K562 (cell line): ENCODE results near the gene TGOLN2. TPM values are rescaled to one million over a fixed set of nuclear protein-coding genes. Genes with fewer than 3 reads are reported as not detected.

Source experiments
- ARHGAP35 ChIP-seq: fragments of 450-650 bp; IDR thresholded peaks from 2 replicates; pipeline ENCODE4 v1.6.1; 2018; ENCODE audit not compliant: partially characterized antibody
- ATF3 ChIP-seq, 2 experiments: fragments of 450-650 bp in 1 of 2; sonication (generic) in 1 of 2; formaldehyde crosslinking in 1 of 2; IDR thresholded peaks in 1 of 2; conservative IDR thresholded peaks in 1 of 2; 2 replicates each; pipeline versions ENCODE4 v1.6.1 to v1.8.1; 2016 to 2023; ENCODE audit warnings: mild to moderate bottlenecking in 2 of 2, moderate library complexity in 2 of 2, inconsistent platforms in 1 of 2, missing genetic modification reagents in 1 of 2
- CBFA2T2 ChIP-seq: fragments of 450-650 bp; conservative IDR thresholded peaks from 2 replicates; pipeline ENCODE4 v1.6.1; 2017; ENCODE audit warnings: mild to moderate bottlenecking
- CBX8 ChIP-seq: fragments of 200-600 bp; sonication (generic); IDR thresholded peaks from 2 replicates; pipeline ENCODE4 v1.6.1; 2012; ENCODE audit warnings: borderline replicate concordance, mixed run types, low read depth, mild to moderate bottlenecking, moderate library complexity, mixed read lengths, low read length, control low read depth, inconsistent platforms; ENCODE audit not compliant: poor library complexity, severe bottlenecking; ENCODE audit errors: extremely low read depth
- ELF2 ChIP-seq: fragments of 250-450 bp; sonication (Bioruptor Pico); IDR thresholded peaks from 2 replicates; pipeline ENCODE4 v1.5.0; 2021; ENCODE audit warnings: mild to moderate bottlenecking
- ESRRA ChIP-seq: fragments of 450-650 bp; IDR thresholded peaks from 2 replicates; pipeline ENCODE4 v1.6.1; 2014; ENCODE audit warnings: low read depth, mild to moderate bottlenecking, moderate library complexity, borderline replicate concordance
- ETS1 ChIP-seq: conservative IDR thresholded peaks from 2 replicates; pipeline ENCODE4 v1.6.1; 2011; ENCODE audit warnings: low read depth, mild to moderate bottlenecking, low read length; ENCODE audit not compliant: control insufficient read depth
- GABPB1 ChIP-seq: sonication (generic); formaldehyde crosslinking; IDR thresholded peaks from 2 replicates; pipeline ENCODE4 v1.8.0; 2022; ENCODE audit warnings: mild to moderate bottlenecking, missing genetic modification reagents
- HNRNPK ChIP-seq: fragments of 200-400 bp; formaldehyde crosslinking; IDR thresholded peaks from one replicate; pipeline ENCODE4 v1.6.1; 2018; ENCODE audit warnings: mild to moderate bottlenecking, low read depth, low read length; ENCODE audit not compliant: poor library complexity, severe bottlenecking
- LCOR ChIP-seq: sonication (generic); formaldehyde crosslinking; IDR thresholded peaks from 2 replicates; pipeline ENCODE4 v1.8.0; 2022; ENCODE audit warnings: mild to moderate bottlenecking, missing genetic modification reagents
- MED1 ChIP-seq: sonication (generic); formaldehyde crosslinking; IDR thresholded peaks from 2 replicates; pipeline ENCODE4 v1.8.1; 2023; ENCODE audit warnings: missing genetic modification reagents, borderline replicate concordance
- MEF2D ChIP-seq: conservative IDR thresholded peaks from 2 replicates; pipeline ENCODE4 v1.6.1; 2016; ENCODE audit warnings: low read depth, missing genetic modification characterization, missing compliant biosample characterization
- RBM22 ChIP-seq: fragments of 200-400 bp; formaldehyde crosslinking; IDR thresholded peaks from 2 replicates; pipeline ENCODE4 v1.6.1; 2018; ENCODE audit warnings: low read length, low read depth; ENCODE audit not compliant: poor library complexity, severe bottlenecking
- RHOXF2B ChIP-seq: fragments of 250-450 bp; sonication (Bioruptor Pico); conservative IDR thresholded peaks from 2 replicates; pipeline ENCODE4 v1.5.1; 2021
- TAF15 ChIP-seq: fragments of 200-400 bp; formaldehyde crosslinking; IDR thresholded peaks from 2 replicates; pipeline ENCODE4 v1.6.1; 2017; ENCODE audit warnings: mild to moderate bottlenecking, low read depth, low read length, moderate library complexity
- TSC22D4 ChIP-seq: fragments of 450-650 bp; IDR thresholded peaks from 2 replicates; pipeline ENCODE4 v1.6.1; 2016; ENCODE audit warnings: missing genetic modification characterization, missing biosample characterization, control low read depth
- YBX1 ChIP-seq: fragments of 450-650 bp; IDR thresholded peaks from 2 replicates; pipeline ENCODE4 v1.7.1; 2016; ENCODE audit warnings: mild to moderate bottlenecking
- ZMIZ1 ChIP-seq, 2 experiments: fragments of 150-350 bp in 1 of 2; IDR thresholded peaks; 2 replicates each; pipeline ENCODE4 v1.6.1; 2012 to 2016; ENCODE audit warnings: low read depth in 2 of 2, low read length in 2 of 2, mild to moderate bottlenecking in 1 of 2, moderate library complexity in 1 of 2
- ZNF217 ChIP-seq: sonication (generic); formaldehyde crosslinking; IDR thresholded peaks from 2 replicates; pipeline ENCODE4 v1.8.0; 2022; ENCODE audit warnings: mild to moderate bottlenecking, missing genetic modification reagents
- ZNF282 ChIP-seq: sonication (generic); formaldehyde crosslinking; IDR thresholded peaks from 2 replicates; pipeline ENCODE4 v1.8.1; 2023; ENCODE audit warnings: missing genetic modification reagents
- ZNF76 ChIP-seq: fragments of 250-450 bp; sonication (Bioruptor Pico); IDR thresholded peaks from 2 replicates; pipeline ENCODE4 v1.4.0; 2020; ENCODE audit warnings: mild to moderate bottlenecking, moderate library complexity, borderline replicate concordance
- polyA plus RNA-seq, 8 experiments: library from polyadenylated mRNA; depleted of rRNA in 4 of 8; stranded (reverse) in 5 of 8; unstranded in 3 of 8; fragments of >200 nt; fragmentation: Nextera tagmentation in 2 of 8; fragmentation: Illumina TruSeq in 1 of 8; extraction: Ambion mirVana in 2 of 8; extraction: Trizol in 1 of 8; gene quantifications; 2 replicates each; pipeline versions ENCODE4 v1.2.1 to v1.2.3, GENCODE V29; 2011 to 2014; ENCODE audit warnings: inconsistent platforms in 1 of 8, missing spikeins in 1 of 8
- total RNA-seq, 7 experiments: library from RNA; depleted of rRNA in 6 of 7; stranded (reverse); fragments of >200 nt in 6 of 7; fragmentation: Illumina TruSeq in 2 of 7; extraction: Trizol in 2 of 7; gene quantifications; 2 replicates each; pipeline versions ENCODE4 v1.2.1 to v1.2.3, GENCODE V29; 2011 to 2021; ENCODE audit warnings: low replicate concordance in 1 of 7

TGOLN2 gene
- total and polyA plus RNA-seq, 9 of the 15 experiments (the other 6 are each of a cell fraction or from before 2014, with no cell fraction given), result 13.0 to 66.5 (median 35.9) TPM

- TF ChIP-seq HNRNPK (no peak), LCOR (0 out of 2 replicates have a peak, but pooled peaks have one; percentile 69), ELF2 (CRISPR knock-in tag) (peak; percentile 91), MEF2D (tag) (no peak), CBFA2T2 (no peak), ZNF217 (CRISPR knock-in tag) (no peak), ZNF282 (CRISPR knock-in tag) (no peak), RBM22 (peak; percentile 47), TAF15 (no peak), TSC22D4 (tag) (no peak), ZNF76 (CRISPR knock-in tag) (no peak), ESRRA (peak; percentile 56; the same call in 1 of the 2 replicates), YBX1 (no peak), GABPB1 (CRISPR knock-in tag) (peak; percentile 85), ATF3 (IDR thresholded peaks at IDR 0.05) (peak; percentile 70), ATF3 (CRISPR knock-in tag; conservative IDR thresholded peaks at IDR 0.05) (peak; percentile 13; the same call in 1 of the 2 replicates), ARHGAP35 (peak; percentile 93), RHOXF2B (CRISPR knock-in tag) (0 out of 2 replicates have a peak, but pooled peaks have one; percentile 35), MED1 (CRISPR knock-in tag) (no peak), ZMIZ1 (IDR thresholded peaks at IDR 0.05; ENCODE audit: low read depth in 2 of 2, low read length in 2 of 2) (peak in 1 of 2 experiments; percentile 48; a peak in 1 of 4 replicates), ETS1 (peak; percentile 74; the same call in 1 of the 2 replicates), CBX8 (no peak)
These were observed at the start of gene TGOLN2 (continued) for GRCh38 chr2:85327822-85328617.
